ENCODE measurements around the gene NDUFB7.

Gene NDUFB7

DNA sequence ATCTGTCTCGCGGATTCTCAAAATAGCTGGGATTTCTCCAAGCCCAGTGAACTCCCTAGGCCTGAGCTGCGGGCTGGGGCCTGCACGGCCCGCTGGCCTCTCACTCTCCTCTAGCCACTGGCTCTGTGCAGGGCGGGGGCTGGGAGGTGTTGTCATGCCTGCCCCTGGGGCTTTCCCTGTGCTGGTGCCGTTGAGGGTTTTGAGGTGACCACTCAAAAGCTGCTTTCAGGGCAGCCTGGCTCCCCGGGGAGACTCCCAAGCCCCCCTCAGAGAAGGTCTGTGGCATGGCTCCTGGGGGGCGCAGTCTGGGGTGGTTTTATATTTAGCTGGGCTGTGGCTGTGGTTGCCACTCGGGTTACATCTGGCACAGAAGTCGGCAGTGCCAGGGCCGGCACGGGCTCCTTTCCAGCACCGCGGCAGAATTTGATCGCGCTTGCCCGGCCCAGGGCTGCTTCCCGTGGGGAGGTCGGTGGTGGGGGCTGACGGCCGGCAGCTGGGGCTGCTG is 10.0 kb downstream of the NDUFB7 start:
- H3K4me1 ChIP-seq (ENCODE audit: control insufficient read depth, insufficient read depth, low read length, unreplicated experiment): peaks cover 5% of the 10 kb centered on the region
- H3K27ac ChIP-seq (ENCODE audit: low read depth, low read length): no peak overlapping the region
- no peak overlapping the region for H2AFZ ChIP-seq (ENCODE audit: low read length, unreplicated experiment)
- peaks cover 7% of the 10 kb centered on the region for H3K79me2 ChIP-seq (ENCODE audit: control insufficient read depth, insufficient read depth, low read length, unreplicated experiment)
- H3K27me3 ChIP-seq (ENCODE audit: insufficient read depth, low read length): no peaks in the 10 kb centered on the region
- no peak overlapping the region for H3K4me3 ChIP-seq (ENCODE audit: low read depth, low read length)
- no peaks in the 10 kb centered on the region for H3K36me3 ChIP-seq (ENCODE audit: insufficient read depth, low read length)

DNA sequence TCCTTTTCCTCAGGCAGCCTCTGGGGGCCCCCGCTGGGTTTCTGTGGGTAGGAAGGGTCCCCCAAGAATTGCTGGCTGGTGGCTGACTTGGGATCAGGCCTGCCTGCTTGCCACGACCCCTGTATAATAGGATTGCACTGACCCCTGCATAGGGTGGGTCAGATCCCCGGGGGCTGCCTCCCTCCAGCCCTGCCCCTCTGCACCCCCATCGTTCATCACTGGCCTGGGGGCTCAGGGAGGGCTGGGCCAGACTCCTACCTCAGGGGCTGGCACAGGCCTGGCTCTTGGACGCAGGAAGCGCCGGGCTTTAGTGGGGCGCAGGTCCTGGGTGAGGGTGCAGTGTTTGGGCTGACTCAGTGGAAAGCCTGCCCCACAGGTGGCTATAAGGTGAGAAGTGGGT is 10.6 kb downstream of the NDUFB7 start:
- Histone ChIP-seq H3K4me3 (ENCODE audit: low read depth, low read length) (no peak overlapping the region), H3K36me3 (ENCODE audit: insufficient read depth, low read length) (no peaks in the 10 kb centered on the region), H3K79me2 (ENCODE audit: control insufficient read depth, insufficient read depth, low read length, unreplicated experiment) (peaks cover 7% of the 10 kb centered on the region), H3K27me3 (ENCODE audit: insufficient read depth, low read length) (no peaks in the 10 kb centered on the region), H2AFZ (ENCODE audit: low read length, unreplicated experiment) (no peak overlapping the region), H3K4me1 (ENCODE audit: control insufficient read depth, insufficient read depth, low read length, unreplicated experiment) (peaks cover 5% of the 10 kb centered on the region), H3K27ac (ENCODE audit: low read depth, low read length) (no peak overlapping the region)

DNA sequence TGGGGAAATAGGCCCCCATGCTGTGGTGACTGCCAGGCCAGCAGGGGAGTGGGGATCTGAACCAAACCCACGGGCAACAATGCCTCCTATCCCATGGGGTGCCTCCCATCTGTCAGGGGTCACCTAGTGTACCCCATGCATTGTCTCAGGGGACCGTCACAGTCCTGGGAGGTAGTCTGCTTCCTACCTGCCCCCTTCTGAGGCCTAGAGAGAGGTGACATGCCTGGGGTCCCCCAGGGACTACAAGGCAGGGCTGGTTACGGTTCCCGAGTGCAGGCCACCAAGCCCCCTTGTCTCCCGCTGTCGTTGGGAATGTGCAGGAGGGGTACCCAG is 11.1 kb downstream of the NDUFB7 start:
- no peak overlapping the region for H2AFZ ChIP-seq (ENCODE audit: low read length, unreplicated experiment)
- no peak overlapping the region for H3K4me3 ChIP-seq (ENCODE audit: low read depth, low read length)
- H3K27ac ChIP-seq (ENCODE audit: low read depth, low read length): no peak overlapping the region
- no peaks in the 10 kb centered on the region for H3K27me3 ChIP-seq (ENCODE audit: insufficient read depth, low read length)
- no peaks in the 10 kb centered on the region for H3K36me3 ChIP-seq (ENCODE audit: insufficient read depth, low read length)
- H3K4me1 ChIP-seq (ENCODE audit: control insufficient read depth, insufficient read depth, low read length, unreplicated experiment): peaks cover 5% of the 10 kb centered on the region
- peaks cover 7% of the 10 kb centered on the region for H3K79me2 ChIP-seq (ENCODE audit: control insufficient read depth, insufficient read depth, low read length, unreplicated experiment)

DNA sequence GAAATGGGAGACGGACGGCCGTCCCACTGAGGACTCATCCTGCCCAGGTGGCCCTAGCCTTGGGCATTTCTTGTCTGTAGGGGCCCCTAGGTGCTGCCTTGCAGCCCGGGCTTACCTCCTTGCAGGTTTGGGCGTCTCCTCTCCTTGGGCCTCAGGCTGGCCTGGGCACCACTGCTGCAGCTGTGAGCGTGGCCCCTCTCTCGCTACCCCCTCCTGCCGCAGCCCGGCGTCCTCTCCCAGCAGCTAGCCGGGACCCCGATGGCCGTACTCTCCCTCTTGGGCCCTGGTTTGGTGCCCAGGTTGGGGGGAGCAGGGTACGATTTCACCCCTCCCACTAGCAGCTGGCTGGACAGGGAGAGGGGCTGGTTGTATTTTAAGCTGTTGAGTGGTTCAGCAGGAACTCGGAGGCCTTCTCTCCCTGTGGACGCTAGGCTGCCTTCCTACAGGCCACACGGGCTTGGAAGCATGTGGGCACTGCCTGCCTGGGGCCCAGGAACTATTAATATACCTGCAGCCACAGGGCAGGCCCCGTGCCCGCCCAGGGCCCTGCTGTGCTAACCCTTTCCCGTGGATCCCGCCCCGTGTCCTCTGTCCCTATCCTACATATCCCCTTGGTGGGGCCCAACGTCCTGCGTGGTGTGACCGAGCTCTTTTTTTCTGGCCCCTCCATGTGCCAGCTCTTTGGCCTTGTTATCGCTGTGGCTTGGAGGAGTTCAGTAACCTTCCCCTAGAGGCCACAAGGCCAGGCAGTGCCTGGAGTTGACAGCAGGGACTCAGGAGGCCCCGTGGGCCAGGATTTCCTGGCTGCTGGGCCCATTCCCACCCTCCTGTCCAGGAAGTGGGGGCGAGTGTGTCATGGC is 11.7 kb downstream of the NDUFB7 start:
- Histone ChIP-seq H3K27me3 (ENCODE audit: insufficient read depth, low read length) (no peaks in the 10 kb centered on the region), H3K79me2 (ENCODE audit: control insufficient read depth, insufficient read depth, low read length, unreplicated experiment) (peaks cover 7% of the 10 kb centered on the region), H3K4me3 (ENCODE audit: low read depth, low read length) (no peak overlapping the region), H3K27ac (ENCODE audit: low read depth, low read length) (no peak overlapping the region), H3K36me3 (ENCODE audit: insufficient read depth, low read length) (no peaks in the 10 kb centered on the region), H2AFZ (ENCODE audit: low read length, unreplicated experiment) (no peak overlapping the region), H3K4me1 (ENCODE audit: control insufficient read depth, insufficient read depth, low read length, unreplicated experiment) (peaks cover 5% of the 10 kb centered on the region)

DNA sequence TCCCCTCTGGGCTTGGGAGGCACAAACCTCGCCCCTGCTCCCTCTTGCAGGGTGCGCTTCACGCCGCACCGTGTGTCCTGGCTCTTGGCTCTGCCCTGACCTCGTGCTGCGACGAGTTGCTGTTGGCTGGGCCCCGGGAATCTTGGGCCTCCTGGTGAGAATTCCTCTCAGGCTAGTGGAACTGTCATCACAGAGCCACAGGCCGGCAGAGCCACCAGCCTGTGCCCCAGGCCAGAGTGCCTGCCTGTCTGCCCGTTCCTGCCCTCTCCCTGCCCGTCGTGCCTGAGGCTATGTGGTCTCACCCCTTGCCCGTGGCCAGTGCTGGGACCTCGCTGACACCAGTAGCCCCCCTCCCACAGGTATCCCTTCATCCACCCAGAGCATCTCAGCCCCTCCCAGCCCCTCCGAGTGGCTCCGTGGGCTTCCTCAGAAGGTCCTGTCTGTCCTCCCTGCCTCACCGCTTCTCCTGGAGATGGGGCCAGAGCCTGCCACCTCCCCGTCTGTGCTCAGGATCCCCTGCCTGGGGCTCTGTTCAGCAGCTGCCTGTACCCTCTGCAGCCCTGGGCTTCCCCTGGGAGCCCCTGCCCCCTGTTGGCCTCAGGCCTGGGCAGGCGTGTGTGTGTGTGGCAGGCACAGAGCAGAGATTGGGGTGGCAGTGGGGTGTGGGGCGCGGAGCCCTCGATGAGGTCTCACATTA is 13.3 kb downstream of the NDUFB7 start:
- no peak overlapping the region for H3K27ac ChIP-seq (ENCODE audit: low read depth, low read length)
- no peaks in the 10 kb centered on the region for H3K36me3 ChIP-seq (ENCODE audit: insufficient read depth, low read length)
- no peak overlapping the region for H3K4me3 ChIP-seq (ENCODE audit: low read depth, low read length)
- H2AFZ ChIP-seq (ENCODE audit: low read length, unreplicated experiment): no peak overlapping the region
- H3K27me3 ChIP-seq (ENCODE audit: insufficient read depth, low read length): no peaks in the 10 kb centered on the region
- peaks cover 7% of the 10 kb centered on the region for H3K79me2 ChIP-seq (ENCODE audit: control insufficient read depth, insufficient read depth, low read length, unreplicated experiment)
- peaks cover 5% of the 10 kb centered on the region for H3K4me1 ChIP-seq (ENCODE audit: control insufficient read depth, insufficient read depth, low read length, unreplicated experiment)

DNA sequence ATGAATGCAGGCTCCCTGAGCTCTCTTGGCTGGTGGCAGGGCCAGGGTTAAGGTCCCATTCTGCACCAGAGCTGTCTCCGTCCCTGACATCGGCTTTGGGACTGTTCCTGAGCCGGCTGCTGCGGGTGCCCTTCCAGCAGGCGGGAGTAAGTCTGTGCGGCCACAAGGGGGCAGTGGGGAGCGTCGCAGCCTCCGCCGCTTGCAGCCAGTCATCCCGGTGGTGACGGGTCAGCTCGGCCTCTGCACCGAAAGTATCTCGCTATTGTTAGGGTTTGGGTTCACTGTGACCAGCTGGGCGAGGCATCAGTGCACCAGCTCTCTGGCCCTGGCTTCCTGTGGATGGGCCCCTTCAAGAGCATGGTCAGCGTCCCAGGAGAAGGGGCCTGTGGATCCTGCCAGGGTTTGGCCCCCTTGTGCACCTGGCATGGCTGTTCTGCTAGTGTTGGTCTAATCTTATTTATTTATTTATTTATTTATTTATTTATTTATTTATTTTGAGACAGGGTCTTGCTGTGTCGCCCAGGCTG is 15.1 kb downstream of the NDUFB7 start:
- no peak overlapping the region for H3K27ac ChIP-seq (ENCODE audit: low read depth, low read length)
- no peaks in the 10 kb centered on the region for H3K36me3 ChIP-seq (ENCODE audit: insufficient read depth, low read length)
- no peaks in the 10 kb centered on the region for H3K27me3 ChIP-seq (ENCODE audit: insufficient read depth, low read length)
- H3K79me2 ChIP-seq (ENCODE audit: control insufficient read depth, insufficient read depth, low read length, unreplicated experiment): peaks cover 7% of the 10 kb centered on the region
- peaks cover 5% of the 10 kb centered on the region for H3K4me1 ChIP-seq (ENCODE audit: control insufficient read depth, insufficient read depth, low read length, unreplicated experiment)
- H3K4me3 ChIP-seq (ENCODE audit: low read depth, low read length): no peak overlapping the region
- no peak overlapping the region for H2AFZ ChIP-seq (ENCODE audit: low read length, unreplicated experiment)

DNA sequence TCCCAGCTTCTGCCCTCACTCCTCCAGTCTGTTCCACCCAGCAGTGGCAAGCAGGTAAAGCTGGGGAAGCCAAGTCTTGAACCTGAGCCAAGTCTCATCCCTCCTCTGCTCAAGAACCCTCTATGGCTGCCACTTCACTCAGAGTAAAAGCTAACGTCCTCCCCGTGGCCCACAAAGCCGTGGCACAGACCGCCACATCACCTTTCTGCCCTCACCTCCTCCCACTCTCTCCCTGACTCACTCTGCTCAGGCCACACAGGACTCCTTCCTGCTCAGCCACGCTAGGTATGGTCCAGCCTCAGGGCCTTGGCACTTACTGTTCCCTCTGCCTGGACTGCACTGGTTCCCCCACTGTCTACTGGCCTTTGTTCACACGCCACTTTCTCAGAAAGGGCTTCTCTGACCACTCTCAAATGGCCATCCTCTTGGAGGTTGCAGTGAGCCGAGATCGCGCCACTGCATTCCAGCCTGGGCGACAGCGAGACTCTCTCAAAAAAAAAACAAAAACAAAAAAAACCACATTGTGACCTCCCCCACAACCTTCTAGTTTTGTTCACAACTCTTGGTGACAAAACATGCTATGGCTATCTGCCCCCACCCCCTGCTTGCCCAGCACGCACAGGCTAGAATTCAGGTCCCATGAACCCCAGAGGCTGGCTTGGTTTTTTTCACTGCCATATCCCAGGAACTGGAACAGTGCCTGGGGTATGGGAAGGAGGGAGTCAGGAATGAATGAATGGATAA is 15.8 kb downstream of the NDUFB7 start:
- no peak overlapping the region for H3K27ac ChIP-seq (ENCODE audit: low read depth, low read length)
- no peaks in the 10 kb centered on the region for H3K36me3 ChIP-seq (ENCODE audit: insufficient read depth, low read length)
- no peak overlapping the region for H2AFZ ChIP-seq (ENCODE audit: low read length, unreplicated experiment)
- peaks cover 5% of the 10 kb centered on the region for H3K4me1 ChIP-seq (ENCODE audit: control insufficient read depth, insufficient read depth, low read length, unreplicated experiment)
- no peaks in the 10 kb centered on the region for H3K27me3 ChIP-seq (ENCODE audit: insufficient read depth, low read length)
- H3K4me3 ChIP-seq (ENCODE audit: low read depth, low read length): no peak overlapping the region
- peaks cover 7% of the 10 kb centered on the region for H3K79me2 ChIP-seq (ENCODE audit: control insufficient read depth, insufficient read depth, low read length, unreplicated experiment)

DNA sequence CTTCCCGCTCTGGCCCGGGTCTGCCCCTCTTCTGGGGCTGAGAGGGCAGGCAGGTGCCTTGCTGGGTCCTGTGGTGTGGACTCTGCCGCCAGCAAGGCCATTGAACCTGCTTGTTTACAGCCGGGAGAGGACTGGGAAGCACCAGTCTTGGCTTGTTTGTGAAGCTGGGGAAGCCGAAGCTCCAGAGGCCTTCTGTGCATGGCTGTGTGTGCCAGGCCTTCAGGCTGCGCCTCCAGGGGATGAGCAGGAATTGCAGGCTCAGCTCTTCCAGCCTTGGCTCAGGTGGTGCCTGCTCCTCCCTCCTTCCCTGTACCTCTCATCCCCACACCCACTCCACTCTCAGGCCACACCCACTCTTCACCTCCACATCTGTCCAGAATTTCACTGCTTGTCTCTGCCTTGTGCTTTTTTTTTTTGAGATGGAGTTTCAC is 17.5 kb downstream of the NDUFB7 start:
- no peak overlapping the region for H2AFZ ChIP-seq (ENCODE audit: low read length, unreplicated experiment)
- no peak overlapping the region for H3K27ac ChIP-seq (ENCODE audit: low read depth, low read length)
- no peaks in the 10 kb centered on the region for H3K4me1 ChIP-seq (ENCODE audit: control insufficient read depth, insufficient read depth, low read length, unreplicated experiment)
- H3K36me3 ChIP-seq (ENCODE audit: insufficient read depth, low read length): no peaks in the 10 kb centered on the region
- no peaks in the 10 kb centered on the region for H3K27me3 ChIP-seq (ENCODE audit: insufficient read depth, low read length)
- H3K79me2 ChIP-seq (ENCODE audit: control insufficient read depth, insufficient read depth, low read length, unreplicated experiment): no peaks in the 10 kb centered on the region
- no peak overlapping the region for H3K4me3 ChIP-seq (ENCODE audit: low read depth, low read length)

DNA sequence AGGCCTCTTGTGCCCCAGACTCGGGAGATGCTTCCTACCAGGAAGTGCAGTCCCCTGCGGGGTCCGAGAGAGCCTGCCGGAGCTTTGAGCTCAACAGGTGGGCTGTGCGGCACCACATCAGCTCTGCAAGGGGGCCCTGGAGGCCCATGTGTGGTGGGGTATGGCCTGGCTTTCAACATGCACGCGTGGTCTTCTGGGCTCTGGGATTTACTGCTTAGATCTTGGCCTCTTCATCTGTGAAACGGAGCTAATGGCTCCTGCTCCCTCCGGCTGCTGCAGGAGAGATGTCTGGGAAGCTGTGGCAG is 18.0 kb downstream of the NDUFB7 start:
- H3K27me3 ChIP-seq (ENCODE audit: insufficient read depth, low read length): no peaks in the 10 kb centered on the region
- no peaks in the 10 kb centered on the region for H3K4me1 ChIP-seq (ENCODE audit: control insufficient read depth, insufficient read depth, low read length, unreplicated experiment)
- H3K27ac ChIP-seq (ENCODE audit: low read depth, low read length): no peak overlapping the region
- H3K36me3 ChIP-seq (ENCODE audit: insufficient read depth, low read length): no peaks in the 10 kb centered on the region
- H2AFZ ChIP-seq (ENCODE audit: low read length, unreplicated experiment): no peak overlapping the region
- no peaks in the 10 kb centered on the region for H3K79me2 ChIP-seq (ENCODE audit: control insufficient read depth, insufficient read depth, low read length, unreplicated experiment)
- H3K4me3 ChIP-seq (ENCODE audit: low read depth, low read length): no peak overlapping the region

DNA sequence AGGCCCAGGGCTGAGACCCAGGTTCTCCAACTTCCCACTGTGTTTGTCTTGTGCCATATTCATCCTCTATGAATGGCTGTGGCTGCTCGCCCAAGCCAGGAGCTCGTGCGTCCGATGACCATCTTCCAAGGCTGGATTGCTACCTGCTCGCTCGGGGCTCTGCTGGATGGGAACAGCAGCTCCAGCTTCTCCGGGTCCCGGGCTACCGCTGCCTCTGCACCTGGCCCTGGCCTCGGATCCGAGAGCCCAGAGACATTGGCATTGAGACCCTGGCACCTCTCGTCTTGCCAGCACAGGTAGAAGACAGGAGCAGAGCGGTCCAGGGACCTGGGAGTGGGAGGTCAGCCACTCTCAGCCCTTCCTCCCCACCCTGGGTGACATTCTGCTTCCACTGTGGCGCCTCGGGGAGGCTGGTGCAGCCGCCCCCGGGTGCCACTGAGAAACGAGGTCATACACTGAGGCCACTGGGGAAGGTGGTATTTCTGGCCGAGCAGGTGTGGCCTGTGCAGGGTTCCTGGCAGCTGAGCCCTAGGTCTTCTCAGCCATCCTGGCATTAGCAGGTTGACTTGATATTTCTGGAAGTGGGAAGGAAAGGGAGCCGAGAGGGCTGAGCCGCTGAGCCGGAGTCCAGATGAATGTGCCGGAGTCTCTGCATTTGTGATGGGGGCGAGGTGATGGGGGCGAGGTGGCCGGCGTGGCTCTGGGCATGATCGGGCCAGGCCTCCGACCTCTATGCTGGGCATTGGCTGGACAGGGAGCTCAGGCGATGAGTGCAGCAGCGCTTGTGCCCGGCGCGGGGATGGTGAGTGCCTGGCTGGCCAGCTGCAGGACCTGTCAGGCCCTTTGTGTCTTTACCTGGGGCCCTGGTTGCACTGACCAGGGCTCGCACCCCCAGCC is 18.6 kb downstream of the NDUFB7 start:
- no peaks in the 10 kb centered on the region for H3K4me1 ChIP-seq (ENCODE audit: control insufficient read depth, insufficient read depth, low read length, unreplicated experiment)
- no peaks in the 10 kb centered on the region for H3K79me2 ChIP-seq (ENCODE audit: control insufficient read depth, insufficient read depth, low read length, unreplicated experiment)
- no peaks in the 10 kb centered on the region for H3K36me3 ChIP-seq (ENCODE audit: insufficient read depth, low read length)
- no peak overlapping the region for H3K27ac ChIP-seq (ENCODE audit: low read depth, low read length)
- H3K27me3 ChIP-seq (ENCODE audit: insufficient read depth, low read length): no peaks in the 10 kb centered on the region
- H3K4me3 ChIP-seq (ENCODE audit: low read depth, low read length): no peak overlapping the region
- H2AFZ ChIP-seq (ENCODE audit: low read length, unreplicated experiment): no peak overlapping the region
